ENCODE measurements around the gene HDAC9.
"Not testable (repeated sequence)": the region's sequence is repeated elsewhere in the genome, so short reads cannot be mapped to it uniquely, and the experiment has no call there.

DNA sequence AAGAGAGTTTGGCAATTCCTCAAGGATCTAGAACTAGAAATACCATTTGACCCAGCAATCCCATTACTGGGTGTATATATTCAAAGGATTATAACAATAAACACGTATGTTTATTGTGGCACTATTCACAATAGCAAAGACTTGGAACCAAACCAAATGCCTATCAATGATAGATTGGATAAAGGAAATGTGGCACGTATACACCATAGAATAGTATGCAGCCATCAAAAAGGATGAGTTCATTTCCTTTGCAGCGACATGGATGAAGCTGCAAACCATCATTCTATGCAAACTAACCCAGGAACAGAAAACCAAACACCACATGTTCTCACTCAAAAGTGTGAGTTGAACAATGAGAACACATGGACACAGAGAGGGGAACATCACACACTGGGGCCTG lies 537.4 kb downstream of the HDAC9 start:
- TF ChIP-seq POLR2AphosphoS5, POLR2A (IDR thresholded peaks at IDR 0.05; ENCODE audit: low read depth, low read length): not testable (repeated sequence)

All from GM12892 (cell line).